Caco-2 (cell line): Measurements from ENCODE around the gene TUBA1A. TPM values are rescaled to one million over a fixed set of nuclear protein-coding genes. Genes with fewer than 3 reads are reported as not detected.

Source experiments
- BruUV-seq: library from RNA; stranded (reverse); fragments of 400-500 nt; replicated peaks from 2 replicates; lab custom pipeline; 2021; lab: Mats Ljungman, UMichigan
- CTCF ChIA-PET: fragments of 300-600 bp; sonication (Branson Sonifier 250); formaldehyde crosslinking; loops from one replicate; lab custom pipeline; 2022; ENCODE audit warnings: antibody characterized with exemption; lab: Charles Lee
- POLR2A ChIA-PET: fragments of 300-600 bp; sonication (Branson Sonifier 250); formaldehyde crosslinking; loops from one replicate; lab custom pipeline; 2022; ENCODE audit warnings: antibody characterized with exemption; lab: Charles Lee
- DNase-seq, 2 experiments: peaks; one replicate each; pipeline versions ENCODE4 v3.0.0 to v3.0.0-alpha.2; 2020 to 2022
- H3K27me3 ChIP-seq: replicated peaks from 2 replicates; pipeline ENCODE4 v1.6.0; 2011; ENCODE audit warnings: low read length; ENCODE audit not compliant: control insufficient read depth, insufficient read depth
- H3K36me3 ChIP-seq: 2 replicates; pipeline ENCODE4 v1.5.1; 2011; ENCODE audit warnings: low read length; ENCODE audit not compliant: control insufficient read depth, insufficient read depth
- H3K4me1 ChIP-seq: fragments of 250-450 bp; sonication (Bioruptor Pico); 2 replicates; pipeline ENCODE4 v1.5.1; 2020; ENCODE audit warnings: mild to moderate bottlenecking
- H3K4me3 ChIP-seq: 2 replicates; pipeline ENCODE4 v1.5.1; 2011; ENCODE audit warnings: low read depth, mild to moderate bottlenecking, control low read depth, low read length
- H3K9me3 ChIP-seq: fragments of 250-450 bp; sonication (Bioruptor Pico); 2 replicates; pipeline ENCODE4 v1.5.1; 2020; ENCODE audit warnings: mild to moderate bottlenecking, moderate library complexity
- H3K27ac Mint-ChIP-seq: one replicate; pipeline ENCODE4 v1.8.0; 2022; ENCODE audit warnings: mixed read lengths; ENCODE audit not compliant: unreplicated experiment
- H3K27me3 Mint-ChIP-seq: one replicate; pipeline ENCODE4 v1.8.0; 2022; ENCODE audit warnings: mixed read lengths; ENCODE audit not compliant: insufficient read depth, unreplicated experiment
- H3K36me3 Mint-ChIP-seq: one replicate; pipeline ENCODE4 v1.8.0; 2022; ENCODE audit warnings: mild to moderate bottlenecking, mixed read lengths; ENCODE audit not compliant: insufficient read depth, unreplicated experiment
- H3K4me1 Mint-ChIP-seq: one replicate; pipeline ENCODE4 v1.8.0; 2022; ENCODE audit warnings: low read depth, mixed read lengths; ENCODE audit not compliant: unreplicated experiment
- H3K4me3 Mint-ChIP-seq: one replicate; pipeline ENCODE4 v1.8.0; 2022; ENCODE audit warnings: mild to moderate bottlenecking, moderate library complexity, mixed read lengths; ENCODE audit not compliant: unreplicated experiment
- H3K9me3 Mint-ChIP-seq: one replicate; pipeline ENCODE4 v1.8.0; 2022; ENCODE audit warnings: mixed read lengths; ENCODE audit not compliant: unreplicated experiment
- CTCF ChIP-seq, 2 experiments: fragments of 200-600 bp in 1 of 2; IDR thresholded peaks; 1 replicate in 1 of 2; 2 replicates in 1 of 2; pipeline versions ENCODE4 v1.5.1 to v1.8.0; 2011 to 2022; ENCODE audit warnings: antibody characterized with exemption in 1 of 2, control low read depth in 1 of 2, inconsistent platforms in 1 of 2, low read depth in 1 of 2, low read length in 1 of 2, mild to moderate bottlenecking in 1 of 2, moderate library complexity in 1 of 2; ENCODE audit not compliant: insufficient read depth in 1 of 2, severe bottlenecking in 1 of 2, unreplicated experiment in 1 of 2
- intact Hi-C: fragments of 100-400 bp; cut with micrococcal nuclease; formaldehyde crosslinking; loops from one replicate; pipeline ENCODE4 v1.10.0; 2022; ENCODE audit not compliant: unreplicated experiment
- total RNA-seq: library from RNA; stranded (reverse); gene quantifications from 2 replicates; pipeline ENCODE4 v1.2.3, GENCODE V29; 2022

Gene TUBA1A
- total RNA-seq, 1 experiment from 2014 or later: 9.1 TPM

GRCh38 chr12:49208676-49209075 is 19.8 kb upstream of the TUBA1A start:
- H3K36me3 ChIP-seq: no peaks in the 10 kb centered on the region

GRCh38 chr12:49208146-49208545 is 19.3 kb upstream of the TUBA1A start:
- CTCF ChIA-PET: interaction anchor here (0.6 kb wide), 1 partner anchor 26 kb away, joined by 4 read pairs; no protein-coding TSS in a partner anchor
- Histone ChIP-seq H3K4me3 (no peak overlapping the region), H3K27me3 (no peaks in the 10 kb centered on the region), H3K9me3 (no peaks in the 10 kb centered on the region), H3K36me3 (no peaks in the 10 kb centered on the region), H3K4me1 (no peaks in the 10 kb centered on the region)
- H3K27me3 Mint-ChIP-seq: peaks cover 3% of the 10 kb centered on the region
- H3K4me3 Mint-ChIP-seq: no peak overlapping the region
- TF ChIP-seq CTCF (IDR thresholded peaks at IDR 0.05; ENCODE audit: insufficient read depth in 1 of 2, low read depth in 1 of 2, low read length in 1 of 2, severe bottlenecking in 1 of 2, unreplicated experiment in 1 of 2): no peak
- no peak overlapping the region for H3K27ac Mint-ChIP-seq
- no peaks in the 10 kb centered on the region for H3K4me1 Mint-ChIP-seq
- intact Hi-C loops: no loop called here
- no peak for DNase-seq
- BruUV-seq: no TSS peak
- no peaks in the 10 kb centered on the region for H3K36me3 Mint-ChIP-seq
- H3K9me3 Mint-ChIP-seq: no peaks in the 10 kb centered on the region
- POLR2A ChIA-PET: no interaction called here

More at GRCh38 chr12:49208676-49209075, 19.8 kb upstream of the TUBA1A start:
- Mint-ChIP-seq H3K9me3 (no peaks in the 10 kb centered on the region), H3K4me1 (no peaks in the 10 kb centered on the region), H3K4me3 (no peak overlapping the region), H3K36me3 (no peaks in the 10 kb centered on the region), H3K27ac (no peak overlapping the region), H3K27me3 (peaks cover 3% of the 10 kb centered on the region)
- H3K27me3 ChIP-seq: no peaks in the 10 kb centered on the region
- ChIA-PET CTCF (no interaction called here), POLR2A (no interaction called here)
- intact Hi-C loops: no loop called here
- H3K4me1 ChIP-seq: no peaks in the 10 kb centered on the region
- TF ChIP-seq CTCF (IDR thresholded peaks at IDR 0.05; ENCODE audit: insufficient read depth in 1 of 2, low read depth in 1 of 2, low read length in 1 of 2, severe bottlenecking in 1 of 2, unreplicated experiment in 1 of 2): no peak
- DNase-seq: no peak
- H3K9me3 ChIP-seq: no peaks in the 10 kb centered on the region
- H3K4me3 ChIP-seq: no peak overlapping the region
- BruUV-seq: no TSS peak

GRCh38 chr12:49206389-49206788 is 17.5 kb upstream of the TUBA1A start:
- ChIA-PET CTCF (no interaction called here), POLR2A (no interaction called here)
- Mint-ChIP-seq H3K27ac (no peak overlapping the region), H3K36me3 (no peaks in the 10 kb centered on the region), H3K9me3 (no peaks in the 10 kb centered on the region), H3K4me1 (peaks cover under 1% of the 10 kb centered on the region), H3K27me3 (peaks cover 9% of the 10 kb centered on the region), H3K4me3 (no peak overlapping the region)
- Histone ChIP-seq H3K27me3 (no peaks in the 10 kb centered on the region), H3K36me3 (no peaks in the 10 kb centered on the region), H3K4me3 (no peak overlapping the region), H3K4me1 (no peaks in the 10 kb centered on the region), H3K9me3 (no peaks in the 10 kb centered on the region)
- intact Hi-C loops: no loop called here
- no TSS peak for BruUV-seq
- no peak for DNase-seq
- no peak for TF ChIP-seq CTCF (IDR thresholded peaks at IDR 0.05; ENCODE audit: insufficient read depth in 1 of 2, low read depth in 1 of 2, low read length in 1 of 2, severe bottlenecking in 1 of 2, unreplicated experiment in 1 of 2)
